HEK293 (cell line): Measurements from ENCODE around the gene SPON2.
A peak's percentile ranks its signal among the peaks of the same experiment; 100 is the strongest.

Source experiments
- CTCF ChIA-PET: fragments of 350-600 bp; formaldehyde crosslinking; extraction: SDS; loops from one replicate; lab custom pipeline; 2021; ENCODE audit warnings: antibody characterized with exemption; lab: Yijun Ruan, JAX
- POLR2A ChIA-PET: fragments of 300-600 bp; formaldehyde crosslinking; extraction: SDS; loops from one replicate; lab custom pipeline; 2020; ENCODE audit warnings: antibody characterized with exemption, inconsistent platforms; lab: Yijun Ruan, JAX
- H3K27ac ChIP-seq: fragments of 200-500 bp; sonication (Bioruptor generic); 2 replicates; pipeline ENCODE4 v1.5.1; 2014; ENCODE audit warnings: low read depth, low read length, control low read depth, inconsistent platforms; ENCODE audit errors: extremely low read depth
- H3K36me3 ChIP-seq, 2 experiments: fragments of 200-500 bp in 1 of 2; sonication (Bioruptor generic) in 1 of 2; 1 replicate in 1 of 2; 2 replicates in 1 of 2; pipeline ENCODE4 v1.5.1; 2014 to 2017; ENCODE audit warnings: inconsistent platforms in 2 of 2, low read length in 2 of 2; ENCODE audit not compliant: control insufficient read depth in 2 of 2, insufficient read depth in 1 of 2
- H3K4me1 ChIP-seq: fragments of 200-500 bp; sonication (Bioruptor generic); 2 replicates; pipeline ENCODE4 v1.5.1; 2014; ENCODE audit warnings: mild to moderate bottlenecking, low read length, inconsistent platforms; ENCODE audit not compliant: control insufficient read depth, insufficient read depth
- H3K4me3 ChIP-seq: 2 replicates; pipeline ENCODE4 v1.5.1; 2011; ENCODE audit warnings: low read depth, mild to moderate bottlenecking, control low read depth, low read length, moderate library complexity
- H3K9me3 ChIP-seq: fragments of 200-500 bp; sonication (Bioruptor generic); 2 replicates; pipeline ENCODE4 v1.5.1; 2014; ENCODE audit warnings: low read depth, low read length, inconsistent platforms; ENCODE audit not compliant: control insufficient read depth, insufficient read depth
- ELK4 ChIP-seq: IDR thresholded peaks from 2 replicates; pipeline ENCODE4 v1.6.1; 2011; ENCODE audit warnings: mild to moderate bottlenecking, low read depth, low read length, borderline replicate concordance
- GFI1B ChIP-seq: fragments of 450-650 bp; formaldehyde crosslinking; IDR thresholded peaks from 2 replicates; pipeline ENCODE4 v1.5.1; 2016; ENCODE audit warnings: missing biosample characterization, missing genetic modification characterization
- PRDM4 ChIP-seq: fragments of 450-650 bp; formaldehyde crosslinking; IDR thresholded peaks from 2 replicates; pipeline ENCODE4 v1.5.1; 2017; ENCODE audit warnings: missing biosample characterization, missing genetic modification characterization
- ZBTB10 ChIP-seq: fragments of 450-650 bp; formaldehyde crosslinking; IDR thresholded peaks from 2 replicates; pipeline ENCODE4 v1.5.1; 2016; ENCODE audit warnings: missing biosample characterization, missing genetic modification characterization
- ZBTB48 ChIP-seq: fragments of 450-650 bp; formaldehyde crosslinking; IDR thresholded peaks from 2 replicates; pipeline ENCODE4 v1.5.1; 2016; ENCODE audit warnings: missing biosample characterization, missing genetic modification characterization
- ZBTB7A ChIP-seq: fragments of 450-650 bp; formaldehyde crosslinking; IDR thresholded peaks from 2 replicates; pipeline ENCODE4 v1.5.1; 2016; ENCODE audit warnings: low read depth, missing biosample characterization, missing genetic modification characterization
- ZFP69B ChIP-seq: fragments of 450-650 bp; formaldehyde crosslinking; IDR thresholded peaks from 2 replicates; pipeline ENCODE4 v1.5.1; 2016; ENCODE audit warnings: missing biosample characterization, missing genetic modification characterization
- ZNF121 ChIP-seq: fragments of 450-650 bp; formaldehyde crosslinking; IDR thresholded peaks from 2 replicates; pipeline ENCODE4 v1.5.1; 2016; ENCODE audit warnings: missing biosample characterization, missing genetic modification characterization
- ZNF16 ChIP-seq: fragments of 450-650 bp; formaldehyde crosslinking; IDR thresholded peaks from 2 replicates; pipeline ENCODE4 v1.5.1; 2016; ENCODE audit warnings: low read depth, missing biosample characterization, missing genetic modification characterization
- ZNF169 ChIP-seq: fragments of 450-650 bp; formaldehyde crosslinking; IDR thresholded peaks from 2 replicates; pipeline ENCODE4 v1.5.1; 2016; ENCODE audit warnings: missing biosample characterization, missing genetic modification characterization
- ZNF292 ChIP-seq: fragments of 450-650 bp; formaldehyde crosslinking; IDR thresholded peaks from 2 replicates; pipeline ENCODE4 v1.5.1; 2016; ENCODE audit warnings: low read depth, missing biosample characterization, missing genetic modification characterization, borderline replicate concordance
- ZNF350 ChIP-seq: fragments of 450-650 bp; formaldehyde crosslinking; IDR thresholded peaks from 2 replicates; pipeline ENCODE4 v1.5.0; 2017; ENCODE audit warnings: missing biosample characterization, mild to moderate bottlenecking, missing genetic modification characterization
- ZNF488 ChIP-seq: fragments of 450-650 bp; formaldehyde crosslinking; IDR thresholded peaks from 2 replicates; pipeline ENCODE4 v1.5.1; 2016; ENCODE audit warnings: missing biosample characterization, missing genetic modification characterization
- ZNF558 ChIP-seq: fragments of 450-650 bp; formaldehyde crosslinking; IDR thresholded peaks from 2 replicates; pipeline ENCODE4 v1.5.1; 2016; ENCODE audit warnings: missing biosample characterization, missing genetic modification characterization
- ZNF610 ChIP-seq: fragments of 450-650 bp; formaldehyde crosslinking; IDR thresholded peaks from 2 replicates; pipeline ENCODE4 v1.5.1; 2016; ENCODE audit warnings: missing biosample characterization, missing genetic modification characterization, borderline replicate concordance
- ZNF629 ChIP-seq: fragments of 450-650 bp; formaldehyde crosslinking; IDR thresholded peaks from 2 replicates; pipeline ENCODE4 v1.5.1; 2017; ENCODE audit warnings: missing biosample characterization, missing genetic modification characterization
- ZSCAN16 ChIP-seq: fragments of 450-650 bp; formaldehyde crosslinking; IDR thresholded peaks from 2 replicates; pipeline ENCODE4 v1.5.1; 2016; ENCODE audit warnings: missing biosample characterization, missing genetic modification characterization
- ZSCAN4 ChIP-seq: fragments of 450-650 bp; formaldehyde crosslinking; IDR thresholded peaks from 2 replicates; pipeline ENCODE4 v1.5.1; 2017; ENCODE audit warnings: missing biosample characterization, missing genetic modification characterization

SPON2 gene

GRCh38 chr4:1183985-1184773 is 11.8 kb upstream of the SPON2 start:
- CTCF ChIA-PET = interaction anchor here (0.9 kb wide), 1 partner anchor 16 kb away, joined by 4 read pairs; no protein-coding TSS in a partner anchor
- no peak overlapping the region for H3K27ac ChIP-seq
- H3K4me1 ChIP-seq = no peaks in the 10 kb centered on the region
- H3K4me3 ChIP-seq = no peak overlapping the region
- TF ChIP-seq ZNF292 (tag by site-specific recombination) = no peak
- no peak for TF ChIP-seq ZBTB10
- no peak for TF ChIP-seq ZSCAN4 (tag by site-specific recombination)
- TF ChIP-seq GFI1B (tag by site-specific recombination) = no peak
- TF ChIP-seq ZNF488 (tag by site-specific recombination) = no peak
- no peak for TF ChIP-seq ELK4
- TF ChIP-seq ZNF610 (tag by site-specific recombination) = no peak
- no peak for TF ChIP-seq ZNF121
- no peak for TF ChIP-seq PRDM4 (tag by site-specific recombination)
- TF ChIP-seq ZFP69B (tag by site-specific recombination) = no peak
- TF ChIP-seq ZNF629 (tag by site-specific recombination) = no peak
- no peak for TF ChIP-seq ZSCAN16 (tag by site-specific recombination)
- H3K36me3 ChIP-seq = no peaks in the 10 kb centered on the region
- H3K9me3 ChIP-seq = no peaks in the 10 kb centered on the region
- POLR2A ChIA-PET = interaction anchor here (0.6 kb wide), 1 partner anchor 23 kb away, joined by 3 read pairs; no protein-coding TSS in a partner anchor

- Histone ChIP-seq H3K4me3 (no peak overlapping the region), H3K36me3 (no peaks in the 10 kb centered on the region), H3K9me3 (no peaks in the 10 kb centered on the region), H3K27ac (no peak overlapping the region), H3K4me1 (no peaks in the 10 kb centered on the region)
- CTCF ChIA-PET = interaction anchor here (0.6 kb wide), 1 partner anchor 589 kb away, joined by 3 read pairs; no protein-coding TSS in a partner anchor
- POLR2A ChIA-PET = no interaction called here
- TF ChIP-seq ZBTB7A (tag by site-specific recombination) (no peak), ZBTB48 (tag by site-specific recombination) (no peak), ZNF169 (tag by site-specific recombination) (no peak), ZNF16 (tag by site-specific recombination) (no peak), ZNF558 (tag by site-specific recombination) (peak; percentile 88), ZNF350 (tag by site-specific recombination) (no peak)
These were observed 9.9 kb upstream of the SPON2 start for GRCh38 chr4:1182313-1182712.
